Activated T-helper 17 cell treated with anti-CD3 and anti-CD28 coated beads, Interleukin-2, amount 50 U/mL, for 72 hours (primary cell): ENCODE results near the gene INPPL1. TPM values are rescaled to one million over a fixed set of nuclear protein-coding genes. Genes with fewer than 3 reads are reported as not detected.

Source experiments
- ATAC-seq: fragments of 150-1000 bp; cut with Tn5 transposase; replicated peaks from 2 replicates; pipeline ENCODE4 v1.10.0; 2021; ENCODE audit warnings: mild to moderate bottlenecking, moderate library complexity
- H3K27ac Mint-ChIP-seq: one replicate; pipeline ENCODE4 v1.8.0; 2022; ENCODE audit warnings: mixed read lengths
- H3K27me3 Mint-ChIP-seq: one replicate; pipeline ENCODE4 v1.8.0; 2022; ENCODE audit warnings: mixed read lengths
- H3K36me3 Mint-ChIP-seq: one replicate; pipeline ENCODE4 v1.8.0; 2022; ENCODE audit warnings: low read depth, mild to moderate bottlenecking, mixed read lengths
- H3K4me1 Mint-ChIP-seq: one replicate; pipeline ENCODE4 v1.8.0; 2022; ENCODE audit warnings: mixed read lengths
- H3K4me3 Mint-ChIP-seq: one replicate; pipeline ENCODE4 v1.8.0; 2022; ENCODE audit warnings: mild to moderate bottlenecking, mixed read lengths
- H3K9me3 Mint-ChIP-seq: one replicate; pipeline ENCODE4 v1.8.0; 2022; ENCODE audit warnings: mixed read lengths
- total RNA-seq, 2 donors: library from RNA; stranded (reverse); gene quantifications; one replicate each; pipeline ENCODE4 v1.2.3, GENCODE V29; 2022

The INPPL1 gene
- total RNA-seq, 2 donors from 2014 or later: 69.3 to 86.6 TPM

- H3K27ac Mint-ChIP-seq: no peak overlapping the region
- H3K9me3 Mint-ChIP-seq: no peaks in the 10 kb centered on the region
- H3K4me1 Mint-ChIP-seq: peaks cover 17% of the 10 kb centered on the region
- peak; percentile 4 for ATAC-seq
- H3K27me3 Mint-ChIP-seq: peaks cover 42% of the 10 kb centered on the region
- H3K4me3 Mint-ChIP-seq: peak overlapping the region; percentile 56
- H3K36me3 Mint-ChIP-seq: peaks cover 23% of the 10 kb centered on the region
Observed at GRCh38 chr11:72240461-72241290, 16.1 kb downstream of the INPPL1 start.

DNA sequence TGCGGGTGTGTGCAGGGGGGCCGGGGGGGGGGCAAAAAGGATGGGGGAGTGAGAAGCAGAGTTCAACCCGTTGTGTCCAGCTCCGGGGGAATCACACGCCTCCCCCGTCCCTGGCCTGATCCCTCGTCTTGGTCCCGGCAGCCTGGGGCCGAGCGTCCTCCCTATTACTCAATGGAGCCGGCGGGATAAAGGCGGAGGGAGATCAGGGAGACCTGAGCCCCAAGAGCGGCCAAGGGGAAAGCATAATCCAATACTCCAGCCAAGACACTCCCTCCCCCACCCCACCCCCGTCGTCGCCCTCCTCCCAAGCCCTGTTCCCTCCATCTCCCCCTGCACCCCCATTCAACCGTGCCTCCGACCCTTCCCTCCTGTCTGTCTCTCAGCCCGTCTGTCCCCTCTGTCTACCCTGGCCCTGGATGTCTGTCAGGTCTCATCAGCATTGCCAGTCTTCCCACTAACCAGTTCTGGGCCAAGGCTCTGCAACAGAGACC is 16.8 kb downstream of the INPPL1 start:
- H3K4me3 Mint-ChIP-seq: peak overlapping the region; percentile 56
- H3K27ac Mint-ChIP-seq: no peak overlapping the region
- ATAC-seq: no peak
- no peaks in the 10 kb centered on the region for H3K9me3 Mint-ChIP-seq
- H3K4me1 Mint-ChIP-seq: peaks cover 17% of the 10 kb centered on the region
- H3K36me3 Mint-ChIP-seq: peaks cover 22% of the 10 kb centered on the region
- peaks cover 42% of the 10 kb centered on the region for H3K27me3 Mint-ChIP-seq

- no peak for ATAC-seq
- Mint-ChIP-seq H3K27ac (no peak overlapping the region), H3K27me3 (peaks cover 42% of the 10 kb centered on the region), H3K4me3 (no peak overlapping the region), H3K9me3 (no peaks in the 10 kb centered on the region), H3K4me1 (peaks cover 17% of the 10 kb centered on the region), H3K36me3 (peaks cover 14% of the 10 kb centered on the region)
Observed at GRCh38 chr11:72242141-72242540, 17.6 kb downstream of the INPPL1 start.

DNA sequence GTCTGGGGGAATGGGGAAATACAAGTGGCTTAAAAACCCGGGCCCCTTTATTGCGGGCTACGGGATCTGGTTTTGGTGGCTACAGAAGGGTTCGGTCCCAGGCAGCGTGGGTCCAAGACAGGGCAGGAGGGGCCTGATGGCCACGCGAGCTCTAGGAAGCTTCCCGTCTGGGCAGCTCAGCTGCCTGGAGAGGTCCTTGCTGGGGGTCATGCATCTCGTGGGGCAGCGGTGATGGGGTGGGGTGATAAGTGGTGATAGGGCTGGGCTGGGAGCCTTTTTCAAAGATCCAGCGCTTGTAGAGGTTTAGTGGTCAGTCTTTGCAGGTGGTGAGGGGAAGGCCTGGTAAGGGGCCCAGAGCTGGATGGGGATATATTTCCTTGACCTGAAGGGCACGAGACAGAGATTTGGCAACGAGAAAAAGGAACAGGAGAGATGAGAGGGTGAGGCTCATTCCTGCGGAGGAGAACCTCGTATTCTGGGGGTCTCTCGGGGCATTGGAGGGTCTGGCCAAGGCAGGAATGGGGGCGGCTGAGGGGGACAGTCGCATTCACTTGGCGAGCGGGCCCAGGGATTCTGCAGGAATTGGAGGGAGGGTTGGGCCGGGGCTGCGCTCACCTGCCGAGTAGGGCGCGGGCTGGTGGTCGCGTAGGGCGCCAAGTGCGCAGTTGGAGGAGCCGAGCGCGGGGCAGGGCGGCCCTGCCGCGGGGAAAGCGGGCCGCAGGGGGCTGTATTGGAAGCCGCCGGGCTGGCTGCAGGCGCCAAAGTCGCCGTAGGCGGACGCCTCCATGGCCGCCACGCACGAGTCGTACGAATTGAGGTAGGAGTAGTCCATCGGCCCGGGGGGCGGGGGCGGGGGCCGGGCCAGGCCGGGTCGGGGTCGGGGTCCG is 18.8 kb downstream of the INPPL1 start:
- Mint-ChIP-seq H3K27ac (no peak overlapping the region), H3K9me3 (no peaks in the 10 kb centered on the region), H3K4me3 (peak overlapping the region; percentile 23), H3K36me3 (peaks cover 7% of the 10 kb centered on the region), H3K4me1 (peaks cover 17% of the 10 kb centered on the region), H3K27me3 (peaks cover 43% of the 10 kb centered on the region)
- no peak for ATAC-seq

GRCh38 chr11:72244060-72244360 is 19.4 kb downstream of the INPPL1 start, which contains the start of gene PHOX2A:
Gene PHOX2A, minus strand, starts transcription at chr11:72244176. Its CDS starts 172 bp downstream, at chr11:72244004.
- Mint-ChIP-seq H3K27me3 (peaks cover 44% of the 10 kb centered on the region), H3K9me3 (no peaks in the 10 kb centered on the region), H3K27ac (no peak within 1 kb of the TSS), H3K36me3 (peaks cover 3% of the 10 kb centered on the region), H3K4me1 (peaks cover 17% of the 10 kb centered on the region), H3K4me3 (peak within 1 kb of the TSS; percentile 23)
- no peak for ATAC-seq

DNA sequence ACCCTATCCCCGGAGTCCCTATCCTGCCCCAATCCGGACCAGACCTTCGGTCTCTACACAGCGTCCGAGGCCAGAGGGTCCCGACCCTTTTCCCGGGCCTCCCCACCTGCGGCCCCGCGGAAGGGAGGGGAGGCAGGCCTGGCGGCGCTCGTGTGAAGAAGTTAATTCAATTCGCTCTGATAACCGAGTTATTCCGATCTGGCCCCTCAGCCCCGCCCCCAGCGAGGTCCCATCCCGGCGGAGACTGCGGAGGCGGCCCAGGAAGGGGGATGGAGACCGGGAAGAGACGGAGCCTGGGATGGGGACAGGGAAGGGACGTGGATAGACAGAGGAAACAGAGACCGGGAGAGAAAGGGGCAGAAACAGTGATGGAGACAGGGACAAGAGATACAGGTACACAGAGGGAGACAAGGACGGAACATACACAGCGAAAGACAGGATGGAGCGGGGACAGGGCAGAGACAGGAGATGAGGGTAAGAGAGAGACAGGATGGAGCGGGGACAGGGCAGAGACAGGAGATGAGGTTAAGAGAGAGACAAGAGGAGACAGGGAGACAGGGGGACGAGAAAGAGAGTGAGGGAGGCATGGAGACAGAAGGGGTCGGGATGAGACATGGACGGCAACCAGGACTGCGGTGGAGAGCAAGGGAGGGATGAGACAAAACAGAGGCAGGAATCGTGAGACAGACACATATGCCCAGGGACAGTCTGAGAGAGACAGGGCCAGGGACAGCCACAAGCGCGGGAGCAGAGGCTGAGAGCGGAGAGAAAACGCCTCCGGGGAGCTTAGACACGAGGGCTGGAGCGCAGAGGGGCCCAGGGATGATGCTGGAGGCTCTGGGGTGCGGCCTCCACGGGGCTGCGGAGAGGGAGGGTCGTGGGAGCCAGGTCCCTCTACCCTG is 20.0 kb downstream of the INPPL1 start:
- Mint-ChIP-seq H3K27ac (no peak overlapping the region), H3K4me3 (peak overlapping the region; percentile 2), H3K9me3 (no peaks in the 10 kb centered on the region), H3K36me3 (no peaks in the 10 kb centered on the region), H3K4me1 (peaks cover 17% of the 10 kb centered on the region), H3K27me3 (peaks cover 42% of the 10 kb centered on the region)
- no peak for ATAC-seq

- H3K36me3 Mint-ChIP-seq: no peaks in the 10 kb centered on the region
- peaks cover 42% of the 10 kb centered on the region for H3K27me3 Mint-ChIP-seq
- H3K9me3 Mint-ChIP-seq: no peaks in the 10 kb centered on the region
- peaks cover 15% of the 10 kb centered on the region for H3K4me1 Mint-ChIP-seq
- ATAC-seq: no peak
- H3K27ac Mint-ChIP-seq: no peak overlapping the region
- no peak overlapping the region for H3K4me3 Mint-ChIP-seq
Observed at GRCh38 chr11:72245263-72245816, 20.8 kb downstream of the INPPL1 start.

DNA sequence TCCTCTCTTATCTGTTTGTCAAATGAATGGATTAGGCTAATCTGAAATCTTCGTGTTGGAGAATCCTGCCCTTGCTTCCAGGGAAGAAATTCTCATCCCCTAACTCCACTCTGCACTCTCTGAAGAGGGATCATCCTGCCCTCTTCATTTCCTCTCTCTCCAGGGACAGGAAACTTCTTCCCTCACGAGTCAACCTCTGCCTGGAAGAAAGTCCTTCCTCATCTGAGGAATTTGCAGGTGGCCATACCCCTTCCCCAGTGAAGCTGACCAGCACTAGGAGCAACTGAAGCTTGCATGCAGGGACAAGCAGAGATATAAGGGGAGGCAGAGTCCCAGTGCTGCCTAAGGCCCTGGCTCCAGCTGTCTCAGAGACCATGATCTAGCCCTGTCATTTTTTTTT is 23.0 kb downstream of the INPPL1 start:
- Mint-ChIP-seq H3K9me3 (no peaks in the 10 kb centered on the region), H3K36me3 (no peaks in the 10 kb centered on the region), H3K4me1 (peaks cover 9% of the 10 kb centered on the region), H3K4me3 (no peak overlapping the region), H3K27me3 (peaks cover 29% of the 10 kb centered on the region), H3K27ac (no peak overlapping the region)
- ATAC-seq: no peak

DNA sequence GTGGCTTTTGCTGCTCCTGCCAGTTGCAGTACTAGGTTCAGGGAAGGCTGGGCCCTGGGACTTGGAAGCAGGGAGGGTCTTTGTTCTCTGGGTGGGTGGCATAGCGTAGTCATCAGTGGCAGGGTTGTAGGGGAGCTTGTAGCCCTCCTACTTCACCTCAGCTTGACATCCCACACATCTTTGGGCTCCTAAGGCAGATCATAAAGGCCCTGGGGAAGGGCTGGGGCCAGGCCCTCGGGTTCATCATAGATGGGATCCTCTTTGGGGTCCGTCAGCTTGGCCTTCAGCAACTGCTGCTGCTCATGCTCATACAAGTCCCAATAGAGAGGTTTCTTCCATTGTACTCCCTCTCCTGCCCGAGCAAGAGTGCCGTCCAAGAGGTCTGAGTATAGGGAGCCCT is 25.4 kb downstream of the INPPL1 start:
- Mint-ChIP-seq H3K4me1 (no peaks in the 10 kb centered on the region), H3K36me3 (no peaks in the 10 kb centered on the region), H3K9me3 (no peaks in the 10 kb centered on the region), H3K27ac (no peak overlapping the region), H3K27me3 (peaks cover 19% of the 10 kb centered on the region), H3K4me3 (no peak overlapping the region)
- ATAC-seq: no peak

DNA sequence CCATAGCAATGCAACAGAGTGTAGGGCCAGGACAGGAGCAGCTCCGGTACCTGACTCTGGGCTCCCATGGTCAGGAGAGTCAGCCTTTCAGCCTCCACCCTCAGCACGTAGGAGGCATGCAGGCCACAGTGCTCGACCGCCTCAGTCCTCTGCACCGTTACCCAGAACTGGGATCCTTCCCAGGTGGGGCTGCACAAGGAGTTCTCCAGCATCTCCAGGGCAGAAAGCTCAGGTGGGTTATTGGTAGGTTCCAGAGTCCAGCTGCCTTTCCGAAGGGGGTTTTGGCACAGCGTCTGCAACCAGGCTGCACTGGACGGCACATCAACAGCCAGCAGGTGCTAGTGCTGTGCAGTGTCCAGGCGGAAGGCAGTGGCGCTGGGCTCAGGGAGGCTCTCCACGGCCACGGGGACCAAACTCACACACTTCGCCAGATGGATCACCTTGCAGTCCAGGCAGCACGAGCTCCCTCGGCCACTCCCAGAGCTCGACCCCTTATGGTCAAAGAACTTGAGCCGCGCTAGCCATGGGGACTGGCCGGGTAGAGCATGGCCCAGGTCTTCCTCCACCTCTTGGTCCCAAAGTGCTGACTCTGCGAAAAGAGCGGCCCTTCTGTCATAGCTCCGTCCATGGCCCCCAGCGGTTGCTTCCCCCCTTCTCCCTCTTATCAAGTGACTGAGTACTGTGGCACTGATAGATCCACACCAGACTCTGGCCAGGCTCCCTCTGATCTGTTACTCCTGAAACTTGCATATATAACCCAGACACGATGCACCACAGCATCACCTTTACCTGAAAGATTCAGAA is 26.3 kb downstream of the INPPL1 start:
- Mint-ChIP-seq H3K4me3 (no peak overlapping the region), H3K27me3 (peaks cover 21% of the 10 kb centered on the region), H3K27ac (no peak overlapping the region), H3K9me3 (no peaks in the 10 kb centered on the region), H3K4me1 (no peaks in the 10 kb centered on the region), H3K36me3 (no peaks in the 10 kb centered on the region)
- no peak for ATAC-seq

GRCh38 chr11:72251614-72252013 is 27.0 kb downstream of the INPPL1 start:
- H3K27me3 Mint-ChIP-seq: peaks cover 21% of the 10 kb centered on the region
- no peak for ATAC-seq

GRCh38 chr11:72253392-72253791 is 28.8 kb downstream of the INPPL1 start:
- ATAC-seq: no peak
- peaks cover 20% of the 10 kb centered on the region for H3K27me3 Mint-ChIP-seq
- H3K4me1 Mint-ChIP-seq: no peaks in the 10 kb centered on the region
- no peaks in the 10 kb centered on the region for H3K36me3 Mint-ChIP-seq
- no peak overlapping the region for H3K4me3 Mint-ChIP-seq
- no peaks in the 10 kb centered on the region for H3K9me3 Mint-ChIP-seq
- no peak overlapping the region for H3K27ac Mint-ChIP-seq

More at GRCh38 chr11:72251614-72252013, 27.0 kb downstream of the INPPL1 start:
- H3K9me3 Mint-ChIP-seq: no peaks in the 10 kb centered on the region
- no peak overlapping the region for H3K4me3 Mint-ChIP-seq
- H3K36me3 Mint-ChIP-seq: no peaks in the 10 kb centered on the region
- H3K4me1 Mint-ChIP-seq: no peaks in the 10 kb centered on the region
- no peak overlapping the region for H3K27ac Mint-ChIP-seq

- no peak for ATAC-seq
- Mint-ChIP-seq H3K36me3 (no peaks in the 10 kb centered on the region), H3K27ac (no peak overlapping the region), H3K9me3 (no peaks in the 10 kb centered on the region), H3K4me1 (no peaks in the 10 kb centered on the region), H3K27me3 (peaks cover 18% of the 10 kb centered on the region), H3K4me3 (no peak overlapping the region)
Observed at GRCh38 chr11:72254299-72254993, 29.9 kb downstream of the INPPL1 start.
